ENCODE measurements around the gene ROBO2.
A peak's percentile ranks its signal among the peaks of the same experiment; 100 is the strongest.

The ROBO2 gene

GRCh38 chr3:77191640-77192039 is 151.7 kb downstream of the ROBO2 start (continued):
- TF ChIP-seq, protein P1, sequence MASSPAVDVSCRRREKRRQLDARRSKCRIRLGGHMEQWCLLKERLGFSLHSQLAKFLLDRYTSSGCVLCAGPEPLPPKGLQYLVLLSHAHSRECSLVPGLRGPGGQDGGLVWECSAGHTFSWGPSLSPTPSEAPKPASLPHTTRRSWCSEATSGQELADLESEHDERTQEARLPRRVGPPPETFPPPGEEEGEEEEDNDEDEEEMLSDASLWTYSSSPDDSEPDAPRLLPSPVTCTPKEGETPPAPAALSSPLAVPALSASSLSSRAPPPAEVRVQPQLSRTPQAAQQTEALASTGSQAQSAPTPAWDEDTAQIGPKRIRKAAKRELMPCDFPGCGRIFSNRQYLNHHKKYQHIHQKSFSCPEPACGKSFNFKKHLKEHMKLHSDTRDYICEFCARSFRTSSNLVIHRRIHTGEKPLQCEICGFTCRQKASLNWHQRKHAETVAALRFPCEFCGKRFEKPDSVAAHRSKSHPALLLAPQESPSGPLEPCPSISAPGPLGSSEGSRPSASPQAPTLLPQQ (tag by site-specific recombination; IDR thresholded peaks at IDR 0.05), result no peak
- no peak for TF ChIP-seq RBAK (tag by site-specific recombination; IDR thresholded peaks at IDR 0.05)
- peak; percentile 41; the same call in 1 of the 2 replicates for TF ChIP-seq ZNF394 (tag by site-specific recombination; IDR thresholded peaks at IDR 0.05; ENCODE audit: borderline replicate concordance)
- TF ChIP-seq SCRT1 (tag by site-specific recombination; IDR thresholded peaks at IDR 0.05; ENCODE audit: borderline replicate concordance), result peak; percentile 75; the same call in 1 of the 2 replicates
- TF ChIP-seq ZNF660 (tag by site-specific recombination; IDR thresholded peaks at IDR 0.05), result 0 out of 2 replicates have a peak, but pooled peaks have one; percentile 51
- 0 out of 2 replicates have a peak, but pooled peaks have one; percentile 18 for TF ChIP-seq ZNF792 (tag by site-specific recombination; IDR thresholded peaks at IDR 0.05)
- TF ChIP-seq ZNF510 (tag by site-specific recombination; IDR thresholded peaks at IDR 0.05; ENCODE audit: insufficient replicate concordance), result no peak
- TF ChIP-seq ZNF169 (tag by site-specific recombination; IDR thresholded peaks at IDR 0.05), result no peak
- peak; percentile 57 for TF ChIP-seq ZBTB8A (tag by site-specific recombination; IDR thresholded peaks at IDR 0.05)
- no peak for TF ChIP-seq ZNF155 (tag by site-specific recombination; IDR thresholded peaks at IDR 0.05)
- TF ChIP-seq ZBTB20 (tag by site-specific recombination; IDR thresholded peaks at IDR 0.05), result 0 out of 2 replicates have a peak, but pooled peaks have one; percentile 22
- TF ChIP-seq ZNF132 (tag by site-specific recombination; IDR thresholded peaks at IDR 0.05; ENCODE audit: borderline replicate concordance), result no peak
- no peak for TF ChIP-seq ZNF157 (tag by site-specific recombination; IDR thresholded peaks at IDR 0.05)
- no peak for TF ChIP-seq GLI4 (tag by site-specific recombination; IDR thresholded peaks at IDR 0.05)
- no peak for TF ChIP-seq ZNF624 (tag by site-specific recombination; IDR thresholded peaks at IDR 0.05)
- TF ChIP-seq ZNF391 (tag by site-specific recombination; IDR thresholded peaks at IDR 0.05; ENCODE audit: borderline replicate concordance, low read depth), result 0 out of 2 replicates have a peak, but pooled peaks have one; percentile 37
- peak; percentile 43; the same call in 1 of the 2 replicates for TF ChIP-seq ZNF423 (tag by site-specific recombination; IDR thresholded peaks at IDR 0.05)
- no peak for TF ChIP-seq REPIN1 (tag by site-specific recombination; IDR thresholded peaks at IDR 0.05; ENCODE audit: low read depth)
- peak; percentile 51; the same call in 1 of the 2 replicates for TF ChIP-seq ZNF341 (tag by site-specific recombination; IDR thresholded peaks at IDR 0.05; ENCODE audit: low read depth)
- peak; percentile 77 for TF ChIP-seq ZNF629 (tag by site-specific recombination; IDR thresholded peaks at IDR 0.05)
- no peak for TF ChIP-seq ZBTB10 (tag by site-specific recombination; IDR thresholded peaks at IDR 0.05)
- no peak for TF ChIP-seq ZNF311 (tag by site-specific recombination; IDR thresholded peaks at IDR 0.05; ENCODE audit: borderline replicate concordance)
- TF ChIP-seq ZFP3 (tag by site-specific recombination; IDR thresholded peaks at IDR 0.05; ENCODE audit: low read depth), result peak; percentile 7; the same call in 1 of the 2 replicates
- TF ChIP-seq, protein P2, sequence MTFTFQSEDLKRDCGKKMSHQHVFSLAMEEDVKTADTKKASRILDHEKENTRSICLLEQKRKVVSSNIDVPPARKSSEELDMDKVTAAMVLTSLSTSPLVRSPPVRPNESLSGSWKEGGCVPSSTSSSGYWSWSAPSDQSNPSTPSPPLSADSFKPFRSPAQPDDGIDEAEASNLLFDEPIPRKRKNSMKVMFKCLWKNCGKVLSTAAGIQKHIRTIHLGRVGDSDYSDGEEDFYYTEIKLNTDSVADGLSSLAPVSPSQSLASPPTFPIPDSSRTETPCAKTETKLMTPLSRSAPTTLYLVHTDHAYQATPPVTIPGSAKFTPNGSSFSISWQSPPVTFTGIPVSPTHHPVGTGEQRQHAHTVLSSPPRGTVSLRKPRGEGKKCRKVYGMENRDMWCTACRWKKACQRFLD (tag by site-specific recombination; IDR thresholded peaks at IDR 0.05), result no peak
- TF ChIP-seq, protein P3, sequence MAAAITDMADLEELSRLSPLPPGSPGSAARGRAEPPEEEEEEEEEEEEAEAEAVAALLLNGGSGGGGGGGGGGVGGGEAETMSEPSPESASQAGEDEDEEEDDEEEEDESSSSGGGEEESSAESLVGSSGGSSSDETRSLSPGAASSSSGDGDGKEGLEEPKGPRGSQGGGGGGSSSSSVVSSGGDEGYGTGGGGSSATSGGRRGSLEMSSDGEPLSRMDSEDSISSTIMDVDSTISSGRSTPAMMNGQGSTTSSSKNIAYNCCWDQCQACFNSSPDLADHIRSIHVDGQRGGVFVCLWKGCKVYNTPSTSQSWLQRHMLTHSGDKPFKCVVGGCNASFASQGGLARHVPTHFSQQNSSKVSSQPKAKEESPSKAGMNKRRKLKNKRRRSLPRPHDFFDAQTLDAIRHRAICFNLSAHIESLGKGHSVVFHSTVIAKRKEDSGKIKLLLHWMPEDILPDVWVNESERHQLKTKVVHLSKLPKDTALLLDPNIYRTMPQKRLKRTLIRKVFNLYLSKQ (tag by site-specific recombination; IDR thresholded peaks at IDR 0.05; ENCODE audit: borderline replicate concordance), result peak; percentile 11; the same call in 1 of the 2 replicates
- TF ChIP-seq, protein P4, sequence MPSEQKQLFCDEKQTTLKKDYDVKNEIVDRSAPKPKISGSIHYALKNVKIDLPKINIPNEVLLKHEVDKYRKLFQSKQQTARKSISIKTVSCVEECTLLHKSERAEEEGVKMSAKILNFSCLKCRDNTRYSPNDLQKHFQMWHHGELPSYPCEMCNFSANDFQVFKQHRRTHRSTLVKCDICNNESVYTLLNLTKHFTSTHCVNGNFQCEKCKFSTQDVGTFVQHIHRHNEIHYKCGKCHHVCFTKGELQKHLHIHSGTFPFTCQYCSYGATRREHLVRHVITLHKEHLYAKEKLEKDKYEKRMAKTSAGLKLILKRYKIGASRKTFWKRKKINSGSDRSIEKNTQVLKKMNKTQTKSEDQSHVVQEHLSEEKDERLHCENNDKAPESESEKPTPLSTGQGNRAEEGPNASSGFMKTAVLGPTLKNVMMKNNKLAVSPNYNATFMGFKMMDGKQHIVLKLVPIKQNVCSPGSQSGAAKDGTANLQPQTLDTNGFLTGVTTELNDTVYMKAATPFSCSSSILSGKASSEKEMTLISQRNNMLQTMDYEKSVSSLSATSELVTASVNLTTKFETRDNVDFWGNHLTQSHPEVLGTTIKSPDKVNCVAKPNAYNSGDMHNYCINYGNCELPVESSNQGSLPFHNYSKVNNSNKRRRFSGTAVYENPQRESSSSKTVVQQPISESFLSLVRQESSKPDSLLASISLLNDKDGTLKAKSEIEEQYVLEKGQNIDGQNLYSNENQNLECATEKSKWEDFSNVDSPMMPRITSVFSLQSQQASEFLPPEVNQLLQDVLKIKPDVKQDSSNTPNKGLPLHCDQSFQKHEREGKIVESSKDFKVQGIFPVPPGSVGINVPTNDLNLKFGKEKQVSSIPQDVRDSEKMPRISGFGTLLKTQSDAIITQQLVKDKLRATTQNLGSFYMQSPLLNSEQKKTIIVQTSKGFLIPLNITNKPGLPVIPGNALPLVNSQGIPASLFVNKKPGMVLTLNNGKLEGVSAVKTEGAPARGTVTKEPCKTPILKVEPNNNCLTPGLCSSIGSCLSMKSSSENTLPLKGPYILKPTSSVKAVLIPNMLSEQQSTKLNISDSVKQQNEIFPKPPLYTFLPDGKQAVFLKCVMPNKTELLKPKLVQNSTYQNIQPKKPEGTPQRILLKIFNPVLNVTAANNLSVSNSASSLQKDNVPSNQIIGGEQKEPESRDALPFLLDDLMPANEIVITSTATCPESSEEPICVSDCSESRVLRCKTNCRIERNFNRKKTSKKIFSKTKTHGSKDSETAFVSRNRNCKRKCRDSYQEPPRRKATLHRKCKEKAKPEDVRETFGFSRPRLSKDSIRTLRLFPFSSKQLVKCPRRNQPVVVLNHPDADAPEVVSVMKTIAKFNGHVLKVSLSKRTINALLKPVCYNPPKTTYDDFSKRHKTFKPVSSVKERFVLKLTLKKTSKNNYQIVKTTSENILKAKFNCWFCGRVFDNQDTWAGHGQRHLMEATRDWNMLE (tag by site-specific recombination; conservative IDR thresholded peaks at IDR 0.05; ENCODE audit: low read depth), result no peak; the same call in 1 of the 2 replicates
- peak; percentile 86 for TF ChIP-seq BCL11B (tag by site-specific recombination; IDR thresholded peaks at IDR 0.05; ENCODE audit: low read depth)
- TF ChIP-seq ZNF558 (tag by site-specific recombination; IDR thresholded peaks at IDR 0.05), result no peak

Data from HEK293 (cell line).